Omental fat pad (tissue), 4 donors: ENCODE results near the gene HSF4. TPM values are rescaled to one million over a fixed set of nuclear protein-coding genes. Genes with fewer than 3 reads are reported as not detected.

Experiments
- ATAC-seq: fragments of 150-250 bp; one replicate; pipeline ENCODE4 v1.9.1; 2016; ENCODE audit warnings: mild to moderate bottlenecking, moderate library complexity; ENCODE audit not compliant: low FRiP score
- DNase-seq: peaks from one replicate; pipeline ENCODE4 v3.0.0-alpha.2; 2019; ENCODE audit warnings: low spot score
- total RNA-seq, 4 donors: library from RNA; depleted of rRNA; stranded (reverse); fragments of >200 nt; gene quantifications; one replicate each; pipeline ENCODE4 v1.1.0, GENCODE V29; 2016
- TF ChIP-seq, protein P1 (sequence below), 3 donors: fragments of 450-650 bp; IDR thresholded peaks; one replicate each; pipeline ENCODE4 v1.5.1; 2016 to 2017; ENCODE audit warnings: antibody characterized with exemption in 3 of 3, mild to moderate bottlenecking in 3 of 3, moderate library complexity in 2 of 3

HSF4 gene
- total RNA-seq, 4 donors from 2014 or later, result 21.2 to 77.2 (median 35.8) TPM

DNA sequence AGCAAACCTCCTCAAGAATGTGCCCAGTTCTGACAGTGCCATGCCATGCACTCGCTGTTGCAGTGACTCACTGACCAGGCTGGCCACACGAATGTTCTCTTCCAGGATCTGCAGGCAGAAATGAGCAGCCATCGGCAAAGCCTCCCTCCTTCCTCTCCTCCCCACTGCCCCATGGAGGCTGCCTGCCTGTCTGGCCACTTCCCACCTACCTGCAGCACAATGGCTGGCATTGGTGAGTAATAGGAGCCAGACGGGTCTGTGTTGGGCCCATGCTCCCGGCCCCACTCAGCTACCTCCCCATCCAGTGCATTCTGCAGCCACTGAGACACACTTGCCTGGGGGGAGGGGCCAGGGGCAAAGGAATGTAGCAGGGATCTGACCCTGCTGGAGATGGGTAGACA is 22.0 kb downstream of the HSF4 start:
- no peak for ATAC-seq
- TF ChIP-seq, protein P1, sequence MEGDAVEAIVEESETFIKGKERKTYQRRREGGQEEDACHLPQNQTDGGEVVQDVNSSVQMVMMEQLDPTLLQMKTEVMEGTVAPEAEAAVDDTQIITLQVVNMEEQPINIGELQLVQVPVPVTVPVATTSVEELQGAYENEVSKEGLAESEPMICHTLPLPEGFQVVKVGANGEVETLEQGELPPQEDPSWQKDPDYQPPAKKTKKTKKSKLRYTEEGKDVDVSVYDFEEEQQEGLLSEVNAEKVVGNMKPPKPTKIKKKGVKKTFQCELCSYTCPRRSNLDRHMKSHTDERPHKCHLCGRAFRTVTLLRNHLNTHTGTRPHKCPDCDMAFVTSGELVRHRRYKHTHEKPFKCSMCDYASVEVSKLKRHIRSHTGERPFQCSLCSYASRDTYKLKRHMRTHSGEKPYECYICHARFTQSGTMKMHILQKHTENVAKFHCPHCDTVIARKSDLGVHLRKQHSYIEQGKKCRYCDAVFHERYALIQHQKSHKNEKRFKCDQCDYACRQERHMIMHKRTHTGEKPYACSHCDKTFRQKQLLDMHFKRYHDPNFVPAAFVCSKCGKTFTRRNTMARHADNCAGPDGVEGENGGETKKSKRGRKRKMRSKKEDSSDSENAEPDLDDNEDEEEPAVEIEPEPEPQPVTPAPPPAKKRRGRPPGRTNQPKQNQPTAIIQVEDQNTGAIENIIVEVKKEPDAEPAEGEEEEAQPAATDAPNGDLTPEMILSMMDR (IDR thresholded peaks at IDR 0.05), result no peak
- no peak for DNase-seq

DNA sequence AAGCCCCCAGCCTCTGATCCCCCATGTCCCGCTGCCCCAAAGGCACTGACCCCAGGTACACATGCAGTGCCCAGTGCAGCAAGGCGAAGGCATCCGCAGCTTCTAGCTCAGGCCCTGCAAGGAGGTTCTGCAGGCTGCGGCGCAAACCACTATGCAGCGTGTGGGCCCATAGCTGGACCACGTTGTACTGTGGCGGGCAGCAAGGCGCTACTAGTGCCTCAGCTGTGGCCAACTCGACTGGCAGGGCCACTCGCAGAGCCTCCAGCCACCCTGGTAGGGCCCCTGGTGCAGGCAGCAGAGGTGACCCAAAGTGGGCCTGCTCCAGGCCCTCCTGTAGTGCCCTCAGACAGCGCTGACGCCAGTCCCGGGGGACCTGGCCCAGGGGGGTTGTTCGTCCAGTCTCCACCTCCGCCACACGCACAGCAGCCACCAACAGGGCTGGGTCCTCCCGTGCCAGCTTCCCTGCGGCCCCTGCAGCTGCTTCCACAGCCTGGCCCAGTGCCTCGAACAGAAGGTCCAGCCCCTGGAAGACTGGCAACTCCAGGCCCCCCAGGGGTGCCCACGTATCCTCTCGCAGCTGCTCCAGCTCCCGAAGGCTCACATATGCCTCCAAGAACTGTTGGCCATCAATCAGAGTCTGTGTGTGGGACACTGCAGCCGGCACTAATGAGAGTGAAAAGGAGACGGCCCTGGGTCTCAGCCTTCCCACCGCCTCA is 22.8 kb downstream of the HSF4 start:
- ATAC-seq (no peak), DNase-seq (no peak)
- TF ChIP-seq, protein P1 (IDR thresholded peaks at IDR 0.05), result no peak

DNA sequence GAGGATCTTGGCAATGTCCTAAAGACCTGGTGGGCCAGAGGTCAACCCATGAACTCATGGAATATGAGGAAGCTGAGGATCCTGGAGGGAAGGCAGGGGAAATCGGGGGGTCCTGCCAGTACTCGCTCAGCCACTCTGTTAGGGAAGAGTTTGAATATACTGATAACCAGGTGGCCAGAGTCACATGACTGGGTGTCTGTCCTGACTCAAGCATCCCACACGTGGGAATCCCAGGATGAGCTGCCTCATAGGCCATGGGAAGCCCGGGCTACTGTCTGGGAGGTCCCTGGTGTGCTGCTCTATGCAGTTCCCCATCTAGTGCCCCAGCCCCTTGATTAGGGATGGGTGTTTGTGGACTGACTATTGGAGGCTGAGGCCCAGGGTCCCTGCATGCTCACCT is 23.8 kb downstream of the HSF4 start:
- TF ChIP-seq, protein P1 (IDR thresholded peaks at IDR 0.05), result no peak
- ATAC-seq (no peak), DNase-seq (no peak)

DNA sequence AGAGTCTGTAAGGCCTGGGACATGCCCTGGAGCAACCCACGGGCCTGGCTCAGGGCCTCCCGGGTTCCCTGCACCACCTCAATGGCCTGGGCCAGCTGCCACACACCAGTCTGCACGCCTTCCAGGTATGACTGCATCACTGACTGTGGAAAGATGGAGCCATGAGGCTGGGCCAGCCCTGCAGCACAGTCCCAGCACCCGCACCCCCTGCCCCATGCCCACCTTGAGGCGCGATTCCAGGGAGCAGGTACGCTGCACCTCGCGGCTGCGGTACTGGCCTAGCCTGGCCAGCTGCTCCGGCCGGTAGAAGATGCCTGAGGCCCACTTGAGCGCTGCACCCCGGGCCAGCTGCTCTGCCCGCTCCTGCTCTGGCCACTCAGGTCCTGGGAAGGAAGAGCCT is 24.3 kb downstream of the HSF4 start:
- no peak for DNase-seq
- ATAC-seq, result no peak
- TF ChIP-seq, protein P1 (IDR thresholded peaks at IDR 0.05), result no peak

DNA sequence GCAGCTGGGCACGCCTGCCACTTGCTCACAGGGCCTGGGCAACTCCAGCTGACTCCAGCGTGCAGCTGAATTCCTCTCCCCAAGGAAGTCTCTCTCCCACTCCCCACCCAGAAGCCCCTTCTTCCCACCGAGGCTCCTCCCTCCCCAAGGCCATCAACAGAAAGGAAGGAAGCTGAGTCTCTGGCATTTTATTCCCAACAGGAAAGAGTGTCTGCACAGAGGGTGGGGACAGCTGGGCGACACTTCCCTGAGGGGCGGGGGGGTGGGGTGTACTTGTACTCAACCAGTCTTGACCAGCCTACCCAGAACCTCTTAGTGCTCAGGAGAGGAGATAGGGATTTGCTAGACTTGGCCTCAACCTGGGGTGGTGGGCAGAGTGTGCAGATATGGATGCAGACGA is 25.5 kb downstream of the HSF4 start, which contains the start of gene EXOC3L1:
TSS of gene EXOC3L1 (minus strand) at position 96 of the 400 bp plus-strand sequence. CDS start 460 bp downstream, outside the sequence.
- ATAC-seq (no peak), DNase-seq (no peak)
- TF ChIP-seq, protein P1 (IDR thresholded peaks at IDR 0.05), result no peak

DNA sequence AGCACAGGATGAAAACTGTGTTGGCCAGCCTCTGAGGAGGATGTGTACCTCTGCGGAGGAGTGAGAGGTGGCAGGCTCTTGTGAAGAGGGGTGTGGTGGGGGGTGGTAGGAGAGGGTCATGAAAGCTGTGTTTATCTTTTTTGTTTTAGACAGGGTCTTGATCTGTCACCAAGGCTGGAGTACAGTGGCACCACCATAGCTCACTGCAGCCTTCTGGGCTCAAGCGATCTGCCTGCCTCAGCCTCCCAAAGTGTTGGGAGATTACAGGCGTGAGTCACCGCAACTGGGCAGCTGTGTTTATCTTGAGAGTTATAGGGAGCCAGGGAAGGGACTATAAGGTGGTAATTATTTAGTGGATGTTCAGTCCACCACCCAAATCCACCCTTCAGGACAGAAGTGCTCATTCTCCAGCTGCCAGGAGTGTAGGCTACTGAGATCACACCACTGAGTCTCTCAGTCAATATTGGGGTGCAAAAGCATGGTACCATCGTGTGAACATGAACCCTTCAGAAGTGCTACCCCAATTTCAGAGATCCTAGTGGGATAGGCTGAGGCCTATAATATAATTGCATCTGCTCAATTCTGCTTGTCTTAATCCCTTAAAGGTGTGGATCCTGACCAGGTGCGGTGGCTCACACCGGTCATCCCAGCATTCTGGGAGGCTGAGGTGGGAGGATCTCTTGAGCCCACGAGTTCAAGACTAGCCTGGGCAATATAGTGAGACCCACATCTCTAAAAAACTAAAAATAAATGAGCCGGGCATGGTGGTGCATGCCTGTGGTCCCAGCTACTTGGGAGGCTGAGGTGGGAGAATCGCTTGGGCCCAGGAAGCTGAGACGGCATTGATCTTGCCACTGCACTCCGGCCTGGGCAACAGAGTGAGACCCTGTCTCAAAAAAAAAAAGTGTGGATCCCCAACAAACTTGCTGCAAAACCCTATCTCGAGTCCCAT is 26.2 kb downstream of the HSF4 start:
- no peak for DNase-seq
- TF ChIP-seq, protein P1 (IDR thresholded peaks at IDR 0.05), result no peak
- ATAC-seq, result no peak
